GM06990 (cell line): Measurements from ENCODE around the gene CAB39L.

Experiments used
- DNase-seq: peaks from one replicate; pipeline ENCODE4 v3.0.0-alpha.2; 2011; ENCODE audit not compliant: insufficient read length; ENCODE audit errors: extremely low read depth
- H3K27me3 ChIP-seq: replicated peaks from 2 replicates; pipeline ENCODE4 v1.6.0; 2011; ENCODE audit warnings: low read length; ENCODE audit not compliant: control insufficient read depth, insufficient read depth
- H3K36me3 ChIP-seq: 2 replicates; pipeline ENCODE4 v1.5.1; 2011; ENCODE audit warnings: low read length; ENCODE audit not compliant: control insufficient read depth, insufficient read depth
- H3K4me3 ChIP-seq: replicated peaks from 2 replicates; pipeline ENCODE4 v1.5.1; 2011; ENCODE audit warnings: low read depth, mild to moderate bottlenecking, control low read depth, low read length
- CTCF ChIP-seq: IDR thresholded peaks from 2 replicates; pipeline ENCODE4 v1.5.1; 2011; ENCODE audit warnings: low read length, control low read depth, mild to moderate bottlenecking, inconsistent platforms; ENCODE audit not compliant: insufficient read depth, poor library complexity, severe bottlenecking

CAB39L gene

GRCh38 chr13:49429121-49429520 is 14.7 kb downstream of the CAB39L start:
- Histone ChIP-seq H3K36me3 (no peaks in the 10 kb centered on the region), H3K27me3 (no peaks in the 10 kb centered on the region), H3K4me3 (no peak overlapping the region)
- DNase-seq, result no peak
- no peak for TF ChIP-seq CTCF

- TF ChIP-seq CTCF, result no peak
- H3K27me3 ChIP-seq, result no peaks in the 10 kb centered on the region
- no peak overlapping the region for H3K4me3 ChIP-seq
- no peaks in the 10 kb centered on the region for H3K36me3 ChIP-seq
- no peak for DNase-seq
Measured at GRCh38 chr13:49428041-49428763, 15.7 kb downstream of the CAB39L start.

- Histone ChIP-seq H3K4me3 (no peak overlapping the region), H3K36me3 (no peaks in the 10 kb centered on the region), H3K27me3 (no peaks in the 10 kb centered on the region)
- no peak for DNase-seq
- no peak for TF ChIP-seq CTCF
Measured at GRCh38 chr13:49424011-49424560, 19.8 kb downstream of the CAB39L start.

- DNase-seq, result no peak
- H3K36me3 ChIP-seq, result no peaks in the 10 kb centered on the region
- H3K4me3 ChIP-seq, result no peak overlapping the region
- no peaks in the 10 kb centered on the region for H3K27me3 ChIP-seq
- peak; percentile 38 for TF ChIP-seq CTCF
Measured at GRCh38 chr13:49421391-49421790, 22.5 kb downstream of the CAB39L start.

GRCh38 chr13:49419276-49419675 is 24.6 kb downstream of the CAB39L start:
- Histone ChIP-seq H3K27me3 (no peaks in the 10 kb centered on the region), H3K4me3 (no peak overlapping the region), H3K36me3 (no peaks in the 10 kb centered on the region)
- no peak for DNase-seq
- no peak for TF ChIP-seq CTCF
